HTERT RPE-1 (cell line): ENCODE data around the gene NDUFA3.
"Not testable (repeated sequence)": the region's sequence is repeated elsewhere in the genome, so short reads cannot be mapped to it uniquely, and the experiment has no call there.

Source experiments
- in situ Hi-C: fragments of 300-500 bp; cut with MboI; formaldehyde crosslinking; loops from 4 replicates; pipeline ENCODE4 v1.14.3; 2020; ENCODE audit warnings: low sequenced_read_pairs

The NDUFA3 gene

DNA sequence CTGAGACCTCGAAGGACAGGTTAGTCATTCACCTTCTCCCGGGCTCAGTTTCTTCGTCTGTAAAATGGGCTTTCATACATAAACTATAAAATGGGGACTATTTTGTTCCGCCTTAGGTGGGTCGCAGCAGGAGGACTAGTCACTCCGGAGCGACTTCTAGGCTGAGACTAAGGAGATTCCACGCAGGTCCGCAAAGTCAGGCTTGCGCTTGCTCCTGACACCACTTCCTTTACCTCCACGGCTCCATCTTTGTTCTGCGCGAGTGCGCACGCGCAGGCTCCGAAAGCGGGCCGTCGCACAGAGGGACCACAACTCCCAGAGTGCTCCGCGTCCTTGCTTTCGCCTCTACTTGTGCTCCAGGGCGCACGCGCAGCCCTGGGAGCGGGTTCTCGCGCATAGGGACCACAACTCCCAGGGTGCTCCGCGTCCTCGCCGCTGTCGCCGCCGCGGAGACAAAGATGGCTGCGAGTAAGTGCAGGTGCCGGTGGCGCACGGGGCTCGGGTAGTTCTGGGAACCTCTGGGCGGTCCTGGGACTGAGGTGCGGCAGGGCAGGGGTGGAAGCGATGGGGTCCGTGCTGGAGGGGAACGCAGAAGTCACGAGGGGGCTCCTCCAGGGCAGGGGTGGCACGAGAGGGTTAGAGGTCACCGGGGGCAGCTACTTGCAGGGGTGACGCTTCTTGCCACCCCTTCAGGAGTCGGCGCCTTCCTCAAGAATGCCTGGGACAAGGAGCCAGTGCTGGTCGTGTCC is at the start of gene NDUFA3:
TSS of gene NDUFA3 (plus strand) at position 435 of the 749 bp plus-strand sequence. CDS start at position 459, 24 bp downstream.
- in situ Hi-C loops = no loop called here

DNA sequence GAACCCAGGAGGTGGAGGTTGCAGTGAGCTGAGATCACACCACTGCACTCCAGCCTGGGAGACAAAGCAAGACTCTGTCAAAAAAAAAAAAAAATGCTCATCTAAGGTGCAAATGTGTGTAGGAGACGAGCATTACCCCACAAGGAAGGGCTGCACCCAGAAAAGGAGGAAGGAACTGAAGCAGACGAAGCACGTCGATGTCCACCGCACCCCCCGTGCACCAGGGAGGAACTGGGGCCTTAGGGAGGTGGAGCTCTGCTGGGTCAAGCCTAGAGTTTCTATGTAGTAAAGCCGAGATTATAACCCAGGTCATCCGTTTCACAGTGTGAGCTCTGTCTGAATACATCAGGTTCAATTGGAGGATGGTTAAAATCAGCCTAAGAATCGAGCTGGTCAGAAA is 40.0 kb upstream of the NDUFA3 start:
- in situ Hi-C loops = no loop called here

DNA sequence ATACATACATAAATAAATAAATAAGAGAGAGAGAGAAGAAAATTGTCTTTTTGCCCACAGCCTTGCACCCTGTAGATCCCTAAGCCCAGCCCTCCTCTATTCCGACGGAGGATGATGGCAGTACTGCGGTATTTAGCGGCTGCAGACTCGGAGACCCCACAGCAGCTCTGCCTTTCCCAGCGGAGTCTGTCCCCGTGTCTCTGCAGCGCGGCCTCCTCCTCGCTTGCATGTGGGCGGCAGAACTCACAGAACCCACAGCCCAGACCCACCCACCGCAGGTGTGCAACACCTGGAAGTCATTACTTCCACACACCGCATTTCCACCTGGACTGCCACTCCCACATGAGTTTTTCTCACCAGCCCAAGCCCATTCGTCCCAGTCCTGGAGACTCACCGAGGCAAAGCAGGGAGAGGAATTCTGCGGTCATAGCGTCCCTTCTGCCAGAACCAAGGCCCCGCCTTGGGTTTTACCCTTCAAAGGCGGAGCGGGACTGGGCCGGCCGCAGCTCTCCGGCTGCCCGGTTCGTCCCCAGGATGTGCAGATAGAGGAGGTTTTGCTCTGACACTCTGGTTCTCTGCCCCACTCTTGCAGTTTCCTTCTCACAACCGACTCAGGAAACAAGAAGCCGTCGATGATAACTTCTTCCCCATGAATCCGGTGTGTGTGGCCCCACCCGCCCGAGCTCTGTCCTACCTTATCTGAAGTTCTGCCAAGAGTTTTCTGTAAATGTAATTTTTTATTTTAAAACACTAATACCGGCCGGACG is 39.1 kb upstream of the NDUFA3 start, which contains the start of gene VSTM1:
TSS of gene VSTM1 (minus strand) at position 548 of the 767 bp plus-strand sequence. CDS start at position 428, 120 bp downstream.
- in situ Hi-C loops = no loop called here

DNA sequence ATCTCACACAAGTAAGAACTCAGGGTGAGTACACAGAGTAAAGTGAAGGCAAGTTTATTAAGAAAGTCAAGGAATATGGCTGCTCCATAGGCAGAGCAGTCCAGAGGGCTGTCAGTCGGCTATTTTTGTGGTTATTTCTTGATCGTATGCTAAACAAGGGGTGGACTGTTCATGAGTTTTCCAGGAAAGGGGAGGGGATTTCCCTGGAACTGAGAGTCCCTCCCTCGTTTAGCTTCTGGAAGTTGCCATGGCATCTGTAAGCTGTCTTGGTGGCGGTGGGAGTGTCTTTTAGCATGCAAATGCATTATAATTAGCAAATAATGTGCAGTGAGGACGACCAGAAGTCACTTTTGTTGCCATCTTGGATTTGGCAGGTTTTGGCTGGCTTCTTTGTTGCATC is 33.2 kb upstream of the NDUFA3 start:
- in situ Hi-C loops = no loop called here

DNA sequence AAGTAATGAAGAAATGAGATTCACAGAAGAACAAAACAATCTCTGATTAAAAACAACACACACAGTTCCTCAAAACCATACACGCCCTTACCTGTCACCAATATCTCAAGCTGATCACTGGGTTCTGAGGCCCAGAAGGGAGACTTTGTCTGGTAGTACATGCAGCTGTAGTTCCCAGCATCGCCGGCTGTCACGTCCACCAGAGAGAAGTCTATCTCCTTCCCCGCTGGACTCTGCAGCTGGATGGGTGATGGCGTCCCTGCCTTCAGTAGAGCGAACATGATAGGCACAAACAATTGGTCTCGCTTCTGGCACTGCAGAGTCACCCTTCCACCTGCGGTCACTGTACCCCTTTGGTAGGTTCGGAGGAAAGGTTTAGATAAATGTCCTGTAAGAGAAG is 28.8 kb upstream of the NDUFA3 start:
- in situ Hi-C loops = no loop called here

DNA sequence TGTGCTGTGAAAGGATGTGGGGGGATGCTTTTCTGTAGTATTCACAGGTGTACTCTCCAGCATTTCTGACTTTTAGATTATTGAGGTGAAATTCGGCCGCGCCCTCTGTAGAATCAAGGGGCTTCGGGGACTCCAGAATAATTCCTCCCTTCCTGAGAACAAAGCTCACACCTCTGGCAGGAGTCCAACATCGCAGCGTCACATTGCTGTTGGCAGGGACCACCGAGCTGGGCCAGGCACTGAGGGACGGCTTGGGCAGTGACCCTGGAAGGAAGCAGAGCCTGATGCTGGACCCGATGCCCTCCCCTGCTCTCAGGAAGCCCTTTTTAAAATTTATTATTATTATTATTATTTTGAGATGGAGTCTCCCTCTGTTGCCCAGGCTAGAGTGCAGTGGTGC is 27.8 kb upstream of the NDUFA3 start:
- in situ Hi-C loops = no loop called here

DNA sequence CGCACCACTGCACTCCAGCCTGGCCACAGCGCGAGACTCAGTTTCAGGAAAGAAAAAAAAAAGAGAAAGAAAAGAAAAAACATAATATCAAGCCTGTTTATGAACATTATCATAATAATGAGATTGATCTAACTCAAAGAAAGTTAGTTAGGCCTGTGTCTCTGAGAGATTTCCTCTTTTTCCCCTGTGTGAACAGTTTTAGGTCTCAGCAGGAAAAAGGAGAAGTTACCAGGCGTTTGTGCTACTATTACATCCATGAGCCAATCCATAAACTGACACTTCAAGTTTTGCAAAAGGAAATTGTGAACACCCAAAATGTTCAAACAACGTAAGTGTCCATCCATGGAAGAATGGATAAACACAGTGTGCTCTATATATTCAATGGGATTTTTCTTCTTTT is 25.3 kb upstream of the NDUFA3 start:
- in situ Hi-C loops = no loop called here

DNA sequence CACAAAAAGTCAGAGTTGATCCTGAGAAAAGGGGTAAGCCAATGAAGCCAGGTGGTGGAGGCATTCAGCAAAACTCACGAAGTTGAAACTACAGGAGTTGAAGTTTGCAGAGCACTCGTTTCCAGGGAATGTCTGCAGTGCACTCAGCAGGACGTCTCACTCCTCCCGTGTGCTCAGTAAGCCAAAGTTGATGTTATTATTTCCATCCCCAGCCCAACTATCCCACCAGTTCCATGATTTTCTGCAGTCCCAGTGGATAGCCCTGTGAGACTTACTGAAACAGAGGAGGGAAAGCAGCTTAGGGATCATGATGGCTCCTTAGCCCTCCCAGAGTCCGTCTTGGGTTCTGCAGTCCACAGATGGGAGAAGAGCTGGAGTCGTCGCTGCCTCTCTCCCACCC is 21.6 kb upstream of the NDUFA3 start, which contains the start of gene TARM1:
TSS of gene TARM1 (minus strand) at position 334 of the 400 bp plus-strand sequence. CDS start at position 309, 25 bp downstream.
- in situ Hi-C loops = no loop called here

DNA sequence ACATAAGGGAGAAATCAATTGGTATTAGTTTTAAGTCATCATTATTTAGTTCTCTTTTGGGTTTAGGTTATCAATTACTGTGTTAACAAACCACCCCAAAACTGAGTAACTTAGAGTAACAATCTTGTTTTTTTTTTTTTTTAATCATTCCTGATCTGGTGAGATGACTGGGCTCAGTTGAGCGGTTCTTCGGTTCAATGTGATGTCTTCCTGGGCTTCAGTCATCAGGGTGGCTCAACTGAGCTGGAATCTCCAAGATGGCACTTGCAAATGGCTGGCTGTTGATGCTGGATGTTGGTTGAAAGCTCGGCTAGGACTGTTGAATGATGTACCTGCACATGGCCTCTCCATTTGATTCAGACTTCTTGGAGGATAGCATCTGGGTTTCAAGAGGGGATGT is 18.2 kb upstream of the NDUFA3 start:
- in situ Hi-C loops = no loop called here

DNA sequence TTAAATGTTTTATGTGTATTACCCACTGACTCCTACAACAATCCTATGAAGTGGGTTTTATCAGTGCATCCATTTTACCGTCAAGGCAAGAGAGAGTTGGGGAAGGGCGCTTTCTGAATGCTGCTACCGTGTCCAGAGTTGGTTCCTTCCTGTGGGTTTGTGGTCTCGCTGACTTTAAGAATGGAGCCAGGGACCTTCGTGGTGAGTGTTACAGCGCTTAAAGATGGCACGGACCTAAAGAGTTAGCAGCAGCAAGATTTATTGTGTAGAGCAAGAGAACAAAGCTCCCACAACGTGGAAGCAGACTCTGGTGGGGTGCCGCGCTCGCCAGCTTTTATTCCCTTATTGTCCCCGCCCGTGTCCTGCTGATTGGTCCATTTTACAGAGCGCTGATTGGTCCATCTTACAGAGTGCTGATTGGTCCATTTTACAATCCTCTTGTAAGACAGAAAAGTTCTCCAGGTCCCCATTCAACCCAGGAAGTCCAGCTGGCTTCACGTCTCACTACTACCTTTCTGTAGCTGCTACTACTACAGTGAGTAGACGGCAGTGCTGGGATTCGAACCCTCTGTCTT is 8.1 kb upstream of the NDUFA3 start:
- in situ Hi-C loops = no loop called here

DNA sequence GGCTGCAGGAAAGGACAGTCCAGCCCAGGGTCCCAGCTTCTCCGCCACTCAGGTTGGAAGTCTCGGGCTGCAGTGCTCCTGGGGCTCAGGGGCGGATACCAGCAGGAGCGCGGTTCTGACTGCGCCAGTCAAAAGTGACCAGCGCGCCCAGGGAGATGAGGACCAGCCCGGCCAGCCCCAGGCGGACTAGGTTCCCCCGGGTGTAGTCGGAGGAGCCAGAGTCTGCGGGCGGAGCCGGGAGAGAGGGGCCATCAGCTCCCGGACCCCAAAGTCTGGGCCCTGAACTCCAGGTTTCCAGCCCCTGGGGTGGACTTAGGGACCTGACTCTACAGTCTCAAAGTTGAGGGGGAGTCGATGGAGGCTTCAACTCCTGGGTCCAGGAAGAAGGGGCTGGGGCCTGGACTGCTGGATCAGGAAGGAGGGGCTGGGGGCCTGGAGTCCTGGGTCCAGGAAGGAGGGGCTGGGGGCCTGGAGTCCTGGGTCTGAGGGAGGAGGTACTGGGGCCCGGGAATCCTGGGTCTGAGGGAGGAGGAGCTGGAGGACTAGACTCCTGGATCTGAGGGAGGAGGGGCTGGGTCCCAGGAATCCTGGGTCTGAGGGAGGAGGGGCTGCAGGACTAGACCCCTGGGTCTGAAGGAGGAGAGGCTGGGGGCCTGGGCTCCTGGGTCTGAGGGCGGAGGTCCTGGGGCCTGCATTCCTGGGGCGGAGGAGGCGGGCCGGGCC is 7.4 kb upstream of the NDUFA3 start:
- in situ Hi-C loops = no loop called here

DNA sequence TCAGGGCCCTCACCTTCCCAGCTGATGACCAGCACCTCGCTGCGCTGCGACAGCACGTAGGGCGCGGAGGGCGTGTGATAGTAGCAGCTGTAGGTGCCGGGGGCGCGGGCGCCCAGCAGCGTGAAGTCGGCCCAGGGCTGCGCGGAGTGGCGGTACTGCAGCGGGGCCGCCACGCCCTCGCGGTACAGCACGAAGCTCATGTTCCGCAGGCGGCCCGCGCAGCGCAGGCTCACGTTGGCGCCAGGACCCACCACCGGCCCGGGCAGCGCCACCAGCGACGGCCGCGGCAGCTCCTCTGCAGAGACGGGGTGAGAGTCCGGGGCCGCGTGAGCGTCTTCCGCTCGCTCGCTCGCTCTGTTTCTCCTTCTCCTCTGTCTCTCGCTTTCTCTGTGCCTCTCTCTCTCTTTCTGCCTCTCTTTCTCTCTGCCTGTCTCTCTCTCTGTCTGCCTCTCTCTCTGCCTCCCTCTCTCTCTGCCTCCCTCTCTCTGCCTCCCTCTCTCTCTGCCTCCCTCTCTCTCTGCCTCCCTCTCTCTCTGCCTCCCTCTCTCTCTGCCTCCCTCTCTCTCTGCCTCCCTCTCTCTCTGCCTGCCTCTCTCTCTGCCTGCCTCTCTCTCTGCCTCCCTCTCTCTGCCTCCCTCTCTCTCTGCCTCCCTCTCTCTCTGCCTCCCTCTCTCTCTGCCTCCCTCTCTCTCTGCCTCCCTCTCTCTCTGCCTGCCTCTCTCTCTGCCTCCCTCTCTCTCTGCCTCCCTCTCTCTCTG is 6.6 kb upstream of the NDUFA3 start:
- in situ Hi-C loops = not testable (repeated sequence)

DNA sequence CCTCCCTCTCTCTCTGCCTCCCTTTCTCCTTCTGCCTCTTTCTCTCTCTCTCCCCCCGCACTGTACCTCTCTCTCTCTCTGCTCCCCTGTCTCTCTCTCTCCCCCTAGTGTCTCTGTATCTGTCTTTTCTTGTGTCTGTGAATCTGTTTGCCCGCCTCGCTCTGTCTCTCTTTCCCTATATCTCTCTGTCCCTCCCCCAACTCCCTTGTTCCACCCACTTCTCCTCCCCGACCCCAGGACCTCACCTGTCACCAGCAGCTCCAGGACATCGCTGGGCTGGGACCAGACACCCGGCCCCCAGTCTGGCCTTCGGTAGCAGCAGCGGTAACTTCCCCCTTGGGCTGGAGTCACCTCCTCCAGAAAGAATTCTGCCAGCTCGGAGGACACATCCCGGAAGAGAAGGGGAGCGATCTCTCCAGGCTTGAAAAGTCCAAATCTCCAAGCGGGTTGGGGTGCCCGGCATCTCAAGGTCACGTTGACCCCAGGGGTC is 6.0 kb upstream of the NDUFA3 start:
- in situ Hi-C loops = no loop called here

DNA sequence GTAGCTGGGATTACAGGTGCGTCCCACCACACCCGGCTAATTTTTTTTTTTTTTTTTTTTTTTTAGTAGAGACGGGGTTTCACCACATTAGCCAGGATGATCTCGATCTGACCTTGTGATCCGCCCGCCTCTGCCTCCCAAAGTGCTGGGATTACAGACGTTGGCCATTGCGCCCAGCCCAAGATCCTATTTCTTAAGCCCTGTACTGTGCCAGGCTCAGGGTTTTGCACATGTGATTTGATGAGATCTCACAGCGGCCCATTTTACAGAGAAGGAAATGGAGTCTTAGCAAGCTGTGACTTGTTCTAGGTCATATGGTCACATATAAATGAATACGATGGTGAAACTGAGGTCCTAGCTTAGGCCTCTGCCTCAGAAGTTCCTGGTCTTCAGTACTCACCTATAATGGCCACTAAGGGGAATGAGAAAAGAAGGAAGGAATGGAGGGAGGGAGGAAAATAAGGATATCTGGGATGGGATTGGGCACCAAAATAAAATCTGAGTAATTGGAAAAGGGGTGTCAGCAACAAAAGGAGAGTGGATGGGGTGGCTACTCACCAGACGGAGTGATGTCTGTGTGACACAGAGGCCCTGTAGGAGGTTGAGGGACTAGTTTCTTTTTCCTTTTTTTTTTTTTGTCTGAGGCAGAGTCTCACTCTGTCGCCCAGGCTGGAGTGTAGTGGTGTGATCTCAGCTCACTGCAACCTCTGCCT is 3.3 kb upstream of the NDUFA3 start:
- in situ Hi-C loops = no loop called here

DNA sequence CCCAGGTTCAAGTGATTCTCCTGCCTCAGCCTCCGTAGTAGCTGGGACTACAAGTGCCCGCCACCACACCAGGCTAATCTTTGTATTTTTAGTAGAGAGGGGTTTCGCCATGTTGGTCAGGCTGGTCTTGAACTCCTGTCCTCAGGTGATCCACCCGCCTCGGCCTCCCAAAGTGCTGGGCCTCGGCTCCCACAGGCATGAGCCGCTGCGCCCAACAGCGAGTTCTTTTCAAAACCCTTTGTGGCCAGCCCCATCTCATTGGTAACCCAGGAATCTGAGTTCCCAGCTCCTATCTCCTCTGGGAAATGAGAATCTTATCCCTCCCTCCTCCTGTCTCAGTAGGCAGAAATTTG is 2.8 kb upstream of the NDUFA3 start:
- in situ Hi-C loops = not testable (repeated sequence)

DNA sequence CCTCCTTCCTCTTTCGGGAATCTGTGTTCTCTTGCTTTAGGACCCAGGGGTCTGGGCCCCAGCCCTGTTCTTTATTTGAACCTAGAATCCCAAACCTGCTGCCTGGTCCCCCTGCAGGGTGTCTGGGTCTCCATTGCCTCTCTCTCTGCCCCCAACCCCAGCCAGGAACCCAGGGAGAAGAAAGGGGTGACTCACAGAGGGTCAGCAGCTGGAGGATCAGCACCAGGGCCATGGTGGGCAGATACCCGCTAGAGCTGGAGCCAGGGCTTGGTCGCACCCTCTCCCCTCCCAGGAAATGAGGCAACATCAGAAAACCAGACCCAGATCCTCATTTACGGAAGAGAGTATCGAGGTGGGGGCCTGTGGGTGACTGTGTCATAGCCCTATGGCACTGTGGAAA is 2.1 kb upstream of the NDUFA3 start, which contains the start of gene OSCAR:
TSS of gene OSCAR (minus strand) at position 243 of the 400 bp plus-strand sequence. CDS start at position 232, 11 bp downstream.
- in situ Hi-C loops = no loop called here

DNA sequence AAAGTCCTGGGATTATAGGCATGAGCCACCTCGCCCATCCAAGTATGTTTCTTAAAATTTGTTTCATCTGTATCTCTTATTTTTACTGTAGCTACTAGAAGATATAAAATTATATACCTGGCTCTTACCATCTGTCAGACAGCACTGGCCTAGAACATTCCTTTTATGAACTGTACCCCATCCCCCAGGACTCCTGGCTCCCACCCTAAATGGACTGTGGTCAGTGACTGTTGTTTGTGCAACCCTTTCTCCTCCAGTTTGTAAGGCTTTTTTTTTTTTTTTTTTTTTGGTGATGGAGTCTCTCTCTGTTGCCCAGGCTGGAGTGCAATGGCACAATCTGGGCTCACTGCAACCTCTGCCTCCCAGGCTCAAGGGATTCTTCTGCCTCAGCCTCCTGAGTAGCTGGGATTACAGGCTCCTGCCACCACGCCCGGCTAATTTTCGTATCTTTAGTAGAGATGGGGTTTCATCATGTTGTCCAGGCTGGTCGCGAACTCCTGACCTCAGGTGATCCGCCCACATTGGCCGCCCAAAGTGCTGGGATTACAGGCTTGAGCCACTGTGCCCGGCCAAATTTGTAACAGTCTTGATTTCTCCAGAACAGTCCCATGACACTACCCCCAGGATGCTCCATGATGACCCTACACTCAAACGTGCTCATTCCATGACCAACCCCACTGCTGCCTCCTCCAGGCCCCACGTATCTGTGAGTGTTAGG is 2.5 kb downstream of the NDUFA3 start:
- in situ Hi-C loops = no loop called here

DNA sequence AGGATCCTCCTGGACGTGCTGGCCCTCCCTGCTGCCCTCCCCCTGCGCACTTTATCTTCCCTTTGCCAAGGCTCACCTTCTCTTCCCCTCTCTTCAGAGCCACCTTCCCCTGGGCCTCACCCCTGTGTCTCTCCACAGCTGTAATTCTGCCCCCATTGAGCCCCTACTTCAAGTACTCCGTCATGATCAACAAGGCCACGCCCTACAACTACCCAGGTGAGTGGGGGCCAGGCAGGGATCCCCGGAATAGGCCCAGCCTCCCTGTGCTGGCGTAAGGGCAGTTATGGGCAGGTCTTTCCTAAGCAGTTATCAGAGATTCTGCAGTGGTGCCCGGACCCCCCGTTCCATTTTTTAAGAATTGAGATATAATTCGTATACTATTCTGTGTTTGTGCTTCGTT is 3.1 kb downstream of the NDUFA3 start:
- in situ Hi-C loops = no loop called here

DNA sequence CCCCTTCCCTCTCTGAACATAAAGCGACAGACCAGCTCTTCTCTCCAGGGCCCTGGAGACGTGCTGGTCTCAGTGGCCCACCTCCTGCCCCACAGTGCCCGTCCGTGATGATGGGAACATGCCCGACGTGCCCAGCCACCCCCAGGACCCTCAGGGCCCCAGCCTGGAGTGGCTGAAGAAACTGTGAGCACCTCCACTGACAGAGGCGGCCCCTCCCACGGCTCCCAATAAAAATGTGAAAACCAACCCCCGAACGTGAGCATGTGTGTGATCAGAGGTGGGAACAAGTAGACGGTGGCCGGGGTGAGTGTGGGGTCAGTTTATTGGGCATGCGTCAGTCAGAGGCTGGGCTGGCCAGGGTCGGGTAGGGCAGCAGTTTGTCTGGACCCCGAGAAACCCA is 4.1 kb downstream of the NDUFA3 start:
- in situ Hi-C loops = no loop called here
